Cardiac fibroblast (primary cell): ENCODE results near the gene JPH2.

Experiments used
- DNase-seq, 2 donors: peaks; one replicate each; pipeline versions ENCODE4 v3.0.0 to v3.0.0-alpha.2; 2010; ENCODE audit warnings: low read depth in 2 of 2
- H3K4me3 ChIP-seq, 2 donors: replicated peaks in 1 of 2; 1 replicate in 1 of 2; 2 replicates in 1 of 2; pipeline ENCODE4 v1.5.1; 2011; ENCODE audit warnings: low read depth in 2 of 2, low read length in 2 of 2, mild to moderate bottlenecking in 2 of 2, moderate library complexity in 1 of 2
- CTCF ChIP-seq: IDR thresholded peaks from one replicate; pipeline ENCODE4 v1.5.1; 2011; ENCODE audit warnings: low read depth, mild to moderate bottlenecking, low read length, inconsistent platforms

Gene JPH2

GRCh38 chr20:44071526-44072111 lies 115.4 kb downstream of the JPH2 start:
- no peak overlapping the region for H3K4me3 ChIP-seq
- no peak for TF ChIP-seq CTCF
- no peak for DNase-seq

- no peak overlapping the region for H3K4me3 ChIP-seq
- DNase-seq = no peak
- TF ChIP-seq CTCF = no peak
Observed at GRCh38 chr20:44071057-44071456, 115.9 kb downstream of the JPH2 start.

- H3K4me3 ChIP-seq = no peak overlapping the region
- DNase-seq = no peak
- TF ChIP-seq CTCF = no peak
Observed at GRCh38 chr20:44070139-44070900, 116.7 kb downstream of the JPH2 start.

GRCh38 chr20:44069203-44070011 lies 117.6 kb downstream of the JPH2 start:
- DNase-seq = no peak
- H3K4me3 ChIP-seq = no peak overlapping the region
- no peak for TF ChIP-seq CTCF

- DNase-seq = no peak
- H3K4me3 ChIP-seq = no peak overlapping the region
- no peak for TF ChIP-seq CTCF
Observed at GRCh38 chr20:44068316-44069201, 118.4 kb downstream of the JPH2 start.

- no peak overlapping the region for H3K4me3 ChIP-seq
- TF ChIP-seq CTCF = no peak
- no peak for DNase-seq
Observed at GRCh38 chr20:44067650-44068081, 119.3 kb downstream of the JPH2 start.
